Measurements from ENCODE around the gene KDM4B. TPM values are rescaled to one million over a fixed set of nuclear protein-coding genes. Genes with fewer than 3 reads are reported as not detected.

KDM4B gene
- total RNA-seq, 1 experiment from 2014 or later, result 7.2 TPM

- no peak for DNase-seq (ENCODE audit: low spot score)
Observed at GRCh38 chr19:4984438-4984990, 15.6 kb downstream of the KDM4B start.

GRCh38 chr19:4985551-4985991 lies 16.7 kb downstream of the KDM4B start:
- DNase-seq (ENCODE audit: low spot score), result no peak

GRCh38 chr19:4986056-4986455 lies 17.1 kb downstream of the KDM4B start:
- no peak for DNase-seq (ENCODE audit: low spot score)

GRCh38 chr19:4986471-4986891 lies 17.6 kb downstream of the KDM4B start:
- DNase-seq (ENCODE audit: low spot score), result no peak

GRCh38 chr19:4987256-4987655 lies 18.3 kb downstream of the KDM4B start:
- no peak for DNase-seq (ENCODE audit: low spot score)

GRCh38 chr19:4987692-4988370 lies 18.9 kb downstream of the KDM4B start:
- no peak for DNase-seq (ENCODE audit: low spot score)

- DNase-seq (ENCODE audit: low spot score), result no peak
Observed at GRCh38 chr19:4988770-4989251, 19.9 kb downstream of the KDM4B start.

- DNase-seq (ENCODE audit: low spot score), result no peak
Observed at GRCh38 chr19:4990306-4990705, 21.4 kb downstream of the KDM4B start.

GRCh38 chr19:4991538-4991937 lies 22.6 kb downstream of the KDM4B start:
- DNase-seq (ENCODE audit: low spot score), result no peak

- DNase-seq (ENCODE audit: low spot score), result no peak
Observed at GRCh38 chr19:4991996-4992698, 23.2 kb downstream of the KDM4B start.

GRCh38 chr19:4993683-4994082 lies 24.8 kb downstream of the KDM4B start:
- no peak for DNase-seq (ENCODE audit: low spot score)

GRCh38 chr19:4996701-4997100 lies 27.8 kb downstream of the KDM4B start:
- no peak for DNase-seq (ENCODE audit: low spot score)

- DNase-seq (ENCODE audit: low spot score), result no peak
Observed at GRCh38 chr19:4997297-4997696, 28.4 kb downstream of the KDM4B start.

GRCh38 chr19:5000120-5000611 lies 31.3 kb downstream of the KDM4B start:
- DNase-seq (ENCODE audit: low spot score), result no peak

GRCh38 chr19:5001615-5002014 lies 32.7 kb downstream of the KDM4B start:
- peak; percentile 45 for DNase-seq (ENCODE audit: low spot score)

GRCh38 chr19:5002143-5002542 lies 33.2 kb downstream of the KDM4B start:
- no peak for DNase-seq (ENCODE audit: low spot score)

- DNase-seq (ENCODE audit: low spot score), result no peak
Observed at GRCh38 chr19:5003781-5004180, 34.9 kb downstream of the KDM4B start.

GRCh38 chr19:5005096-5005495 lies 36.2 kb downstream of the KDM4B start:
- no peak for DNase-seq (ENCODE audit: low spot score)

GRCh38 chr19:5006201-5006600 lies 37.3 kb downstream of the KDM4B start:
- DNase-seq (ENCODE audit: low spot score), result no peak

- DNase-seq (ENCODE audit: low spot score), result no peak
Observed at GRCh38 chr19:5006821-5007220, 37.9 kb downstream of the KDM4B start.

- DNase-seq (ENCODE audit: low spot score), result no peak
Observed at GRCh38 chr19:5011476-5012238, 42.7 kb downstream of the KDM4B start.

All from H4 (cell line).